ENCODE results near the gene PIK3C3.

The PIK3C3 gene

GRCh38 chr18:41992066-41992465 lies 37.0 kb downstream of the PIK3C3 start:
- no peaks in the 10 kb centered on the region for H3K4me1 ChIP-seq (ENCODE audit: insufficient read depth, poor library complexity, severe bottlenecking)
- no peak for TF ChIP-seq CTCF (IDR thresholded peaks at IDR 0.05; ENCODE audit: poor library complexity, severe bottlenecking)
- no peak overlapping the region for H3K4me3 ChIP-seq (ENCODE audit: severe bottlenecking)
- no peak for DNase-seq (ENCODE audit: low spot score)
- H3K27ac ChIP-seq (ENCODE audit: poor library complexity, severe bottlenecking): no peak overlapping the region
- H3K9me3 ChIP-seq (ENCODE audit: severe bottlenecking): no peaks in the 10 kb centered on the region
- no peaks in the 10 kb centered on the region for H3K27me3 ChIP-seq (ENCODE audit: insufficient read depth, poor library complexity, severe bottlenecking)
- peaks cover 73% of the 10 kb centered on the region for H3K36me3 ChIP-seq (ENCODE audit: low read depth)
- ATAC-seq (ENCODE audit: low read depth): no peak

GRCh38 chr18:41992703-41993102 lies 37.7 kb downstream of the PIK3C3 start:
- H3K27me3 ChIP-seq (ENCODE audit: insufficient read depth, poor library complexity, severe bottlenecking): no peaks in the 10 kb centered on the region
- no peaks in the 10 kb centered on the region for H3K4me1 ChIP-seq (ENCODE audit: insufficient read depth, poor library complexity, severe bottlenecking)
- DNase-seq (ENCODE audit: low spot score): no peak
- peaks cover 75% of the 10 kb centered on the region for H3K36me3 ChIP-seq (ENCODE audit: low read depth)
- no peaks in the 10 kb centered on the region for H3K9me3 ChIP-seq (ENCODE audit: severe bottlenecking)
- no peak overlapping the region for H3K27ac ChIP-seq (ENCODE audit: poor library complexity, severe bottlenecking)
- no peak for TF ChIP-seq CTCF (IDR thresholded peaks at IDR 0.05; ENCODE audit: poor library complexity, severe bottlenecking)
- no peak overlapping the region for H3K4me3 ChIP-seq (ENCODE audit: severe bottlenecking)
- ATAC-seq (ENCODE audit: low read depth): no peak

- no peaks in the 10 kb centered on the region for H3K27me3 ChIP-seq (ENCODE audit: insufficient read depth, poor library complexity, severe bottlenecking)
- H3K4me3 ChIP-seq (ENCODE audit: severe bottlenecking): no peak overlapping the region
- DNase-seq (ENCODE audit: low spot score) (no peak), ATAC-seq (ENCODE audit: low read depth) (no peak)
- no peak for TF ChIP-seq CTCF (IDR thresholded peaks at IDR 0.05; ENCODE audit: poor library complexity, severe bottlenecking)
- H3K36me3 ChIP-seq (ENCODE audit: low read depth): peaks cover 75% of the 10 kb centered on the region
- H3K9me3 ChIP-seq (ENCODE audit: severe bottlenecking): no peaks in the 10 kb centered on the region
- H3K27ac ChIP-seq (ENCODE audit: poor library complexity, severe bottlenecking): no peak overlapping the region
- H3K4me1 ChIP-seq (ENCODE audit: insufficient read depth, poor library complexity, severe bottlenecking): no peaks in the 10 kb centered on the region
Measured at GRCh38 chr18:41993151-41993550, 38.1 kb downstream of the PIK3C3 start.

GRCh38 chr18:41996020-41996419 lies 41.0 kb downstream of the PIK3C3 start:
- H3K27me3 ChIP-seq (ENCODE audit: insufficient read depth, poor library complexity, severe bottlenecking): no peaks in the 10 kb centered on the region
- TF ChIP-seq CTCF (IDR thresholded peaks at IDR 0.05; ENCODE audit: poor library complexity, severe bottlenecking): no peak
- H3K4me3 ChIP-seq (ENCODE audit: severe bottlenecking): no peak overlapping the region
- ATAC-seq (ENCODE audit: low read depth) (no peak), DNase-seq (ENCODE audit: low spot score) (no peak)
- H3K27ac ChIP-seq (ENCODE audit: poor library complexity, severe bottlenecking): no peak overlapping the region
- H3K36me3 ChIP-seq (ENCODE audit: low read depth): peaks cover 73% of the 10 kb centered on the region
- no peaks in the 10 kb centered on the region for H3K4me1 ChIP-seq (ENCODE audit: insufficient read depth, poor library complexity, severe bottlenecking)
- H3K9me3 ChIP-seq (ENCODE audit: severe bottlenecking): no peaks in the 10 kb centered on the region

GRCh38 chr18:41999751-42000150 lies 44.7 kb downstream of the PIK3C3 start:
- Histone ChIP-seq H3K27me3 (ENCODE audit: insufficient read depth, poor library complexity, severe bottlenecking) (no peaks in the 10 kb centered on the region), H3K4me1 (ENCODE audit: insufficient read depth, poor library complexity, severe bottlenecking) (no peaks in the 10 kb centered on the region), H3K9me3 (ENCODE audit: severe bottlenecking) (no peaks in the 10 kb centered on the region), H3K36me3 (ENCODE audit: low read depth) (peaks cover 68% of the 10 kb centered on the region), H3K27ac (ENCODE audit: poor library complexity, severe bottlenecking) (no peak overlapping the region), H3K4me3 (ENCODE audit: severe bottlenecking) (no peak overlapping the region)
- DNase-seq (ENCODE audit: low spot score) (no peak), ATAC-seq (ENCODE audit: low read depth) (no peak)
- no peak for TF ChIP-seq CTCF (IDR thresholded peaks at IDR 0.05; ENCODE audit: poor library complexity, severe bottlenecking)

Measured in RWPE2 (cell line).